Mucosa of gallbladder (tissue), 1 donor: ENCODE results near the gene POFUT1. TPM values are rescaled to one million over a fixed set of nuclear protein-coding genes. Genes with fewer than 3 reads are reported as not detected.
"Not testable (repeated sequence)": the region's sequence is repeated elsewhere in the genome, so short reads cannot be mapped to it uniquely, and the experiment has no call there.

Source experiments
- DNase-seq: peaks from one replicate; pipeline ENCODE4 v3.0.0-alpha.2; 2020; ENCODE audit warnings: low spot score
- total RNA-seq: library from RNA; stranded (reverse); gene quantifications from one replicate; pipeline ENCODE4 v1.2.1, GENCODE V29; 2021
- donor health status: DM: no; HTN: no; CAD: no.

POFUT1 gene
- total RNA-seq, 1 donor from 2014 or later: 35.4 TPM

- DNase-seq: no peak
These were observed 26.6 kb downstream of the POFUT1 start for GRCh38 chr20:32234135-32234808.

GRCh38 chr20:32235331-32236047 is 27.8 kb downstream of the POFUT1 start:
- no peak for DNase-seq

GRCh38 chr20:32236048-32236533 is 28.4 kb downstream of the POFUT1 start:
- DNase-seq: no peak

DNA sequence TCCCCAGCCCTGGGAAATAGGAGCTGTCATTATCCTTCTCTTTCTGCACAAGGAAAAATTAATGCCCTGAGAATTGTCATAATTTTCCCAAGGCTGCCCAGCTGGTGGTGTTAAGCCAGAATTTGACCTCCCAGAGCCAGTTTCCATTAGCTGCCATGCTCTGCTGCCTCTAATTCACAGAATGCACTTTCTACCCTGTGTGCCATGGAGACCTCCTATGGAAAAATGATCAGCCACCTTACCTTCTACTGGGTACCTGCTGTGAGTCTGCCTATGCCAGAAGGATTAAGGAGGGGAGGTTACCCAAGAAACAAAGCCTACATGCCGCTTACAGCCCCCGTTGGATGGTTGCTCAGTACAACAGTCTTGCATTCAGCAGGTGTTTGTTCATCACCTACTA is 29.1 kb downstream of the POFUT1 start:
- no peak for DNase-seq

DNA sequence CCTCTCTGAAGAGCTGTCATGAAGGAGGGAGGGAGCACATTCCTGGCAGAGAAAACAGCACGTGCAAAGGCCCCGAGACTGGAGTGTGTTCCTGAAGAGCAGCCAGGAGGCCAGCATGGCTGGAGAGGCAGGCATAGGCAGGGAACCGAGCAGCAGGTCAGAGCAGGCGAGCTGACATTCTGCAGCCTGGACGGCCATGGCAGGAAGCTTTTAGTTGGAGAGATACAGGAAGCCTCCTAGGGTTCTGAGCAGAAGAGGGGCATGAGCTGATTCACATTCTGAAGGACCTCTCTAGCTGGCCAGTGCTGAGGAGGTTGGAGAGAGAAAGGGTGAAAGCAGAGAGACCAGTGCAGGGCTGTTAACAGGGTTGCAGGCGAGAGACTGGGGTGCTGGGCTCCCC is 29.7 kb downstream of the POFUT1 start:
- DNase-seq: no peak

DNA sequence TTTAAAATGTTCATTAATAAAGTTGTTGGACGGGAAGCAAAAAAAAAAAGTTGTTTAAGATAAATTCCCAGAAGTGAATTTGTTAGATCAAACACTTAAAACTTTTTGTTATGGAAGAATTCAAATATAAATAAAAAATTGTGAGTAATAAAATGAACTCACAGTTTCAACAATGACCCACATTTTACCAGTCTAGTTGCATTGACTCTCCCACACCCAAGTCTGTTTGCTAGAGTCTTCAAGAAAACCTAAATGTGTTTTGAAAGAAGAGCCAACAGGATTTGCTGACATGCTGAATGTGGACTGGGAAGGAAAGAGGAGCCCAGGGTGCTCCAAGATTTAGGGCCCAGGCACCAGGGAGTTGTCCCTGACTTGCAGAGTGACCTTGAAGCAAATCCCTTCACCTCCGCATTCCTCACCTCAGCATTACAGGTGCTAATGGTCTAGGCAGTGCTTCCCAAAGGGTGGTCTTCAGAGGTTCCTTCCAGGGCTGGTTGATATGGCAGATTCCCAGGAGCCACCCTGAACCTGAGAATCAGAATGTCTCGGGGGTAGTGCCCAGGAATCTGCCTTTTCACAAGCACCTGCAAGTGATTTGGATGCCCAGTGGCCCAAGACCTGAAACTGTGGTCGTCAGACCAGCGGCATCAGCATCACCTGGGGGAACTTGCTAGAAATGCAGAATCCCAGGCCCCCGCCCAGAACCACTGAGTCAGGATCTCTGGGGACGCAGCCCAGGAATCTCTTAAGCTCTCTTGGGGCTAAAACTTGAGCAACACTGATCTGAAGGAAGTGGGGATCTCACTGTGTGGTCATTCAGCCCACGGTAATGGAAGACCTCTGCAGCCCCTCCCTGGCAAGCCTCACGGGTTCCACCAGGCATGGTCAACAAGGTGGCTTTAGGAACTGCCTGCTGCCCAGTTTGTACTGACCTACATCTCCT is 31.1 kb downstream of the POFUT1 start:
- no peak for DNase-seq

DNA sequence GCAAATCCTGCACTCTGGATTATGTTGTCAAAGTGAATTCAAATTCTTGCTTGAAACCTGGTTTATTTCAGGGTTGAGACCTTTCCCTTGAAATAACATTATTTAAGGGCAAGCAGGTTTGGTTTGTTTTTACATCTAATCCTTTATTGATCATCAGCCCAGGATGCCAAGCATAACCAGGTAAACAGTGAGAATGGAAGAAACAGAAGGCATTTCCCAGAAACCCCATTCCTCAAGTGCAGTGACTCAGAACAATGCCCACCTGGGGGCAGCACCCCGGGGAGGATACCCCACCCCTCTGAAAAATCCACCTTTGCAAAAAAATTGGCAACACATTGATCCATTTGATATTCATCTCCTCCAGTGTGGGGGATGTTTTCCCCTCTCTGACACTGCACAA is 32.5 kb downstream of the POFUT1 start:
- DNase-seq: no peak

DNA sequence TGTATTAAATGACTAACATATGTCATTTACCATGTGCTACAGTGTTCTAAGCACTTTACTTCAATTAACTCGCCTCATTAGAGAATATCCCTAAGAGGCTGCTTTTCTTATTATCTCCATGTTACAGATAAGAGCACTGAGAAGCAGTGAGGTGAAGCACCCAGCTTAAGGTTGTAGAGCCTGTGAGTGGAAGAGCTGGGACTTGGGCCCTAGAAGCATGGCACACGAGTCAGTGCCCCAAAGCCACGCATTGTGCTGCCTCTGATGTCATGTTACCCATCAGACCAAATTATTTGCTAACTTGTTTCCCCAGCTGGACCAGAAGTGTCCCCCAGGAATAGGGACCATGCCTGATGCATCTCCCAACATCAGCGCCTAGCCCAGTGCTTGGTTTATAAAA is 34.1 kb downstream of the POFUT1 start:
- DNase-seq: no peak

GRCh38 chr20:32244150-32244823 is 36.6 kb downstream of the POFUT1 start:
- no peak for DNase-seq

DNA sequence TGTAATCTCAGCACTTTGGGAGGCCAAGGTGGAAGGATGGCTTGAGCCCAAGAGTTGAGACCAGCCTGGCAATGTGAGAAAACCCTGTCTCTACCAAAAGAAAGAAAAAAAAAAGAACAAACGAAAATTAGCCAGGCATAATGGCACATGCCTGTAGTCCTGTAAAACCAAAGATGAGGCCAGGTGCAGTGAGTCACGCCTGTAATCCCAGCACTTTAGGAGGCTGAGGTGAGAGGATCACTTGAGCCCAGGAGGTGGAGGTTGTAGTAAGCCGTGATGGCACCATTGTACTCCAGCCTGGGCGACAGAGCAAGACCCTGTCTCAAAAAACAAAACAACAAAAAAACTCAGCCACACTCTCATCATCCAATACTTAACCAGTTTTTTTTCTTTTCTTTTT is 37.3 kb downstream of the POFUT1 start:
- no peak for DNase-seq

- not testable (repeated sequence) for DNase-seq
These were observed 38.5 kb downstream of the POFUT1 start for GRCh38 chr20:32246208-32246607.

DNA sequence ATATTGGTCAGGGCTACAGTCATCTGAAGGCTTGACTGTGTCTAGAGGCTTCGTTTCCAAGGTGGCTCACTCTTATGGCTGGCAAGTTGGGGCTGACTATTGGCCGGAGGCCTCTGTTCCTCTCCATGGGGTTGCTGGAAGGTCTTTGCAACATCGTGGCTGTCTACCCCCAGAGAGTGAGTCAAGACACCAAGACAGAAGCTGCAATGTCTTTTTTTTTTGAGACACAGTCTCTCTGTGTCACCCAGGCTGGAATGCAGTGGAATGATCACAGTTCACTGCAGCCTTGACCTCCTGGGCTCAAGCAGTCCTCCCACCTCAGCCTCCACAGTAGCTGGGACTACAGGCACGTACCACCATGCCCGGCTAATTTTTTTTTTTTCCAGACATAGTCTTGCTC is 40.4 kb downstream of the POFUT1 start:
- DNase-seq: no peak

DNA sequence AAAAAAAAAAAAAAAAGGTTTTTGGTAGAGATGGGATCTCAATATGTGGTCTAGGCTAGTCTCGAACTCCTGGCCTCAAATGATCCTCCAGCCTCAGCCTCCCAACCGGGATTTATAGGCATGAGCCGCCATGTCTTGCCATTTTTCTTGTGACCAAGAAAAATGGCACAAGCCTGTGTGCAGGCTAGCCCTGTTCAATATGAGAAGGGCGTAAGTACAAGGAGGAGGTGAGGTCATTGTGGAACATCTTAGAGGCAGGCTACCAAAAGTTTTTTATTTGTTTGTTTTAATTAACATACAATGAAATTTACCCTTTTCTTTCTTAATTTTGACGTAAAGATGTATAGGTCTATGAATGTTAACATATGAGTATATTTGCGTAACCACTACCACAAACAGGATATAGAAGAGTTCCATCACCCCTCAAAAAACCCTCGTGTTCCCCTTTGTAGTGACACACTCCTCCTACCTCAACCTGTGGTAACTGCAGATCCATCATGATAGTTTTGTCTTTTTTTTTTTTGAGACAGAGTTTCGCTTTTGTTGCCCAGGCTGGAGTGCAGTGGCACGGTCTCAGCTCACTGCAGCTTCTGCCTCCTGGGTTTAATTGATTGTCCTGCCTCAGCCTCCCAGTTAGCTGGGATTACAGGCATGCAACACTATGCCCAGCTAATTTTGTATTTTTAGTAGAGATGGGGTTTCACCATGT is 41.5 kb downstream of the POFUT1 start:
- DNase-seq: no peak

DNA sequence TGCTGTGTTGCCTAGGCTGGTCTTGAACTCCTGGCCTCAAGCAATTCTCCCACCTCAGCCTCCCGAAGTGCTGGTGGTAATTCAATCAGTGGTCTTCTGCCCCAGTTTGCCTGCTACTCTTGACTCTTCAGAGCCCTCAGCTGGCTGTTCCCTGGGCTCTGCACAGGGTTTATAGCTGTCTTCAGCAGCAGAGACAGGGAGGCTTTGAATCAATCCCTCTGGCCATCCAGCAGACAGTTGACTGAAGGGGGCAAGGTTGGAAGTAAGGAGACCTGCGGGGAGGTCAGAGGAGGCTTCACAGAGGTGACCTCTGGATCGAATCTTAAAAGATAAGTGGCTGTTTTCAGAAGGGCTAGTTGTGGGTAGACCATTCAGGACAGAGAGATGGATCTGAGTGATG is 43.8 kb downstream of the POFUT1 start:
- no peak for DNase-seq

DNA sequence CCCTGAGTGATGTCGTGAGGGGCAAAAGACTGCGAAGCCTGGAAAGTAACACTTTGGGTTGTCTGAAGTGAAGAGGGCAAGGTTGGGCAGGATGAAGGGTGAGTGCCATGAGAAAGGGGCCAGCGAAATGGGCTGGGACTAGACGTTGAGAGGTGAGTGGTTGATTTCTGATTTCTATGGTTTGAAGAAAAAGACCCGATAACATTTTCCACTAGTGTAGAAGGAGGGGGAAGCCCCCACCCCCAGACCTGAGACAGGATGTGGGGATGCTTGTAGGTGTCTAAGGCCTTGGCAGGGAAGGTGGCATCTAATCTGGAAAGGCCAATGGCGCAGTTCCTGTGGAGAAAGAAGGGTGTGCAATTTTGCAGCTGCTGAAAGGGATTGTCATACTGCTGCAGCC is 44.5 kb downstream of the POFUT1 start:
- no peak for DNase-seq

DNA sequence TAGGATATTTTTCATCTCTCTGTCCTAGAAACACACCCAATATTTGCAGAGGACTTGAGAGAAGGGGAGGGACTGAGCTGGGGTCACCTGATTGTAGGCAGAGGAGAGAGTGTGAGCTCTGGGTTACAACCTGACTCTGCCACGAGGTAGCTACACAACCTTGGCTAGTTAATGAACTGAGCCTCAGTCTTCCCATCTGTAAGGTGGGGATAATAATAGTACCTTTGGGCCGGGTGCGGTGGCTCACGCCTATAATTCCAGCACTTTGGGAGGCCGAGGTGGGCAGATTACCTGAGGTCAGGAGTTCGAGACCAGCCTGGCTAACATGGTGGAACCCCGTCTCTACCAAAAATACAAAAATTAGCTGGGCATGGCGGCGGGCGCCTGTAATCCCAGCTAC is 53.3 kb downstream of the POFUT1 start:
- not testable (repeated sequence) for DNase-seq

DNA sequence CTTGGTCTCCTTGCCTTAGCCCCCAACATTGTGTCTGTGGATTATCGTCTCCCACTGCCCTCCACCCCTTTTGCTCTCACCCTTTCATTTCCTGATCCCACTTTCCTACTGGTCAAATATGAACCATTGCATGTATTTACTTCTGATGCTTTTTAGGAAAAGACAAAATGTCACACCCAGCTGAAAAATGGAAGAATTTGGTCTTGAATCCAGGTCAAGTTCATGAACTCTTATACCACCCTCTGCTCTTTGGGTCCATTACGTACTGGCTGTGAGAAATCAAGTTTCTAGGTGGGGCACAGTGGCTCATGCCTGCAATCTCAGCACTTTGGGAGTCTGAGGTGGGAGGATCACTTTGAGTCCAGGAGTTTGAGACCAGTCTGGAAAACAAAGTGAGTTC is 54.0 kb downstream of the POFUT1 start:
- no peak for DNase-seq

- DNase-seq: no peak
These were observed 55.8 kb downstream of the POFUT1 start for GRCh38 chr20:32263398-32263954.

- no peak for DNase-seq
These were observed 63.9 kb downstream of the POFUT1 start for GRCh38 chr20:32271620-32272019.

DNA sequence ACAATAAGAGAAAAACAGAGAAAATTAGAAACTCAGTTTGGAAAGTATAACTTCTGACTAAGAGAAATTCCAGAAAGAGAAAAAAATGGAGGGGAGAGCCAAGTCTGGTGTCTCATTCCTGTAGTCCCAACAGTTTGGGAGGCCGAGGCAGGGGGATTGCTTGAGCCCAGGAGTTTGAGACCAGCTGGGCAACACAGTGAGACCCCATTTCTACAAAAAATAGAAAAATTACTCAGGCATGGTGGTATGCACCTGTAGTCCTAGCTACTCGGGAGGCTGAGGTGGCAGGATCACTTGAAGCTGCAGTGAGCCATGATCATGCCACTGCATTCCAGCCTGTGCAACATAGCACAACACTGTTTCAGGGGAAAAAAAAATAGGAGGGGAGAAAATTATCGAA is 66.7 kb downstream of the POFUT1 start:
- no peak for DNase-seq

DNA sequence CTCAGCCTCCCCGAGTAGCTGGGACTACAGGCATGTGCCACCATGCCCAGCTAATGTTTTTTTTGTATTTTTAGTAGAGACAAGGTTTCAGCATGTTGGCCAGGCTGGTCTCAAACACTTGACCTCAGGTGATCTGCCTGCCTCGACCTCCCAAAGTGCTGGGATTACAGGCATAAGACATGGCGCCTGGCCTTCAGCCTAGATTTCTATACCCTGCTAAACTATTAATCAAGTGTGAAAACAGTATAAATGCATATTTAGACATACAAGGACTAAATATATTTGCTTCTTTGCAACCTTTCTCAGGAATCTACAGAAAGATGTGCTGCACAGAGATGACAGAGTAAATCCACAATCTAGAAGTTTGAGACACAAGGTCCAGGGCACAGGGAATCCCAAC is 67.5 kb downstream of the POFUT1 start:
- DNase-seq: not testable (repeated sequence)
